HepG2 (cell line): ENCODE measurements around the gene TJP1. TPM values are rescaled to one million over a fixed set of nuclear protein-coding genes. Genes with fewer than 3 reads are reported as not detected.
A peak's percentile ranks its signal among the peaks of the same experiment; 100 is the strongest.

Experiments used
- ATAC-seq: fragments of 200-7000 bp; cut with Tn5 transposase; 3 replicates; pipeline ENCODE4 v1.9.1; 2020; ENCODE audit warnings: mild to moderate bottlenecking, moderate library complexity
- BruUV-seq: library from RNA; stranded (reverse); fragments of 400-500 nt; replicated peaks from 2 replicates; lab custom pipeline; 2021; lab: Mats Ljungman, UMichigan
- CTCF ChIA-PET: fragments of 300-600 bp; formaldehyde crosslinking; extraction: SDS; loops from one replicate; lab custom pipeline; 2021; ENCODE audit warnings: low total read pairs, inconsistent platforms, low intra/inter-chr PET ratio; lab: Yijun Ruan, JAX
- POLR2A ChIA-PET: fragments of 350-600 bp; sonication (Branson Sonifier 250); formaldehyde crosslinking; loops from one replicate; lab custom pipeline; 2020; ENCODE audit warnings: antibody characterized with exemption, inconsistent platforms; lab: Yijun Ruan, JAX
- DNase-seq: peaks from one replicate; pipeline ENCODE4 v3.0.0-alpha.2; 2015; ENCODE audit warnings: low spot score
- FAIRE-seq: peaks from 3 replicates; lab custom pipeline; 2011; peaks lifted over from hg19 to GRCh38; lab: Jason Lieb, UNC
- H2AFZ ChIP-seq: one replicate; pipeline ENCODE4 v1.6.1; 2011; ENCODE audit warnings: low read length, inconsistent platforms
- H3K27ac ChIP-seq: fragments of 300-600 bp; 3 replicates; pipeline ENCODE4 v1.8.0; 2011; ENCODE audit warnings: mixed run types, mild to moderate bottlenecking, mixed read lengths, low read length, inconsistent platforms; ENCODE audit not compliant: insufficient read depth; ENCODE audit errors: extremely low read length
- H3K27me3 ChIP-seq, 2 experiments: fragments of 200-600 bp in 1 of 2; 2 replicates in 1 of 2; 3 replicates in 1 of 2; pipeline versions ENCODE4 v1.6.0 to v1.8.0; 2011; ENCODE audit warnings: low read length in 2 of 2, mild to moderate bottlenecking in 2 of 2, moderate library complexity in 2 of 2, inconsistent platforms in 1 of 2; ENCODE audit not compliant: insufficient read depth in 2 of 2, control insufficient read depth in 1 of 2
- H3K36me3 ChIP-seq, 2 experiments: fragments of 200-600 bp in 1 of 2; replicated peaks in 1 of 2; 2 replicates in 1 of 2; 3 replicates in 1 of 2; pipeline versions ENCODE4 v1.5.1 to v1.8.0; 2011; ENCODE audit warnings: low read length in 2 of 2, inconsistent platforms in 1 of 2; ENCODE audit not compliant: insufficient read depth in 2 of 2, control insufficient read depth in 1 of 2
- H3K4me1 ChIP-seq: 2 replicates; pipeline ENCODE4 v1.5.1; 2012; ENCODE audit warnings: low read length, inconsistent platforms; ENCODE audit not compliant: insufficient read depth
- H3K4me2 ChIP-seq: 2 replicates; pipeline ENCODE4 v1.6.0; 2011; ENCODE audit warnings: low read depth, low read length, inconsistent platforms
- H3K4me3 ChIP-seq, 3 experiments: fragments of 200-600 bp in 1 of 3; sonication (generic), shearing (Covaris generic) in 1 of 3; replicated peaks in 1 of 3; 2 replicates each; pipeline ENCODE4 v1.5.1; 2011 to 2016; ENCODE audit warnings: low read length in 3 of 3, inconsistent platforms in 2 of 3, low read depth in 2 of 3, mild to moderate bottlenecking in 2 of 3, control low read depth in 1 of 3, mixed read lengths in 1 of 3; ENCODE audit not compliant: insufficient read depth in 1 of 3
- H3K79me2 ChIP-seq: one replicate; pipeline ENCODE4 v1.6.1; 2011; ENCODE audit warnings: low read length, inconsistent platforms; ENCODE audit not compliant: insufficient read depth
- H3K9ac ChIP-seq: 2 replicates; pipeline ENCODE4 v1.6.0; 2011; ENCODE audit warnings: mild to moderate bottlenecking, low read depth, low read length, inconsistent platforms; ENCODE audit not compliant: insufficient read depth
- H3K9me3 ChIP-seq: 2 replicates; pipeline ENCODE4 v1.5.1; 2012; ENCODE audit warnings: mild to moderate bottlenecking, low read length
- H4K20me1 ChIP-seq: 2 replicates; pipeline ENCODE4 v1.6.0; 2011; ENCODE audit warnings: inconsistent platforms, mild to moderate bottlenecking, low read length, moderate library complexity; ENCODE audit not compliant: insufficient read depth
- ATF4 ChIP-seq, 2 experiments: fragments of 450-650 bp in 1 of 2; sonication (generic) in 1 of 2; formaldehyde crosslinking; IDR thresholded peaks; 2 replicates each; pipeline versions ENCODE4 v1.5.0 to v1.8.0; 2020 to 2022; ENCODE audit warnings: mild to moderate bottlenecking in 1 of 2, missing genetic modification reagents in 1 of 2
- BCL3 ChIP-seq: sonication (generic); formaldehyde crosslinking; IDR thresholded peaks from 2 replicates; pipeline ENCODE4 v1.5.1; 2020; ENCODE audit warnings: mild to moderate bottlenecking, missing genetic modification reagents, moderate library complexity
- FOSL2 ChIP-seq: sonication (generic); formaldehyde crosslinking; IDR thresholded peaks from 2 replicates; pipeline ENCODE4 v1.4.0; 2020; ENCODE audit warnings: missing genetic modification reagents
- FOXJ3 ChIP-seq: sonication (generic); formaldehyde crosslinking; IDR thresholded peaks from 2 replicates; pipeline ENCODE4 v1.4.0; 2020; ENCODE audit warnings: missing genetic modification reagents, mild to moderate bottlenecking, borderline replicate concordance
- SRSF9 ChIP-seq: fragments of 200-400 bp; formaldehyde crosslinking; IDR thresholded peaks from 2 replicates; pipeline ENCODE4 v1.6.1; 2018; ENCODE audit warnings: borderline replicate concordance, mild to moderate bottlenecking, low read depth, low read length; ENCODE audit not compliant: insufficient read depth, poor library complexity, severe bottlenecking
- ZNF274 ChIP-seq: sonication (generic); formaldehyde crosslinking; IDR thresholded peaks from 2 replicates; pipeline ENCODE4 v1.5.1; 2020; ENCODE audit warnings: mild to moderate bottlenecking, missing genetic modification reagents
- WGBS: methylation state at CpG from one replicate; pipeline ENCODE4 v1.1.6; 2017; ENCODE audit warnings: low lambda C conversion rate; 5-methylcytosine and 5-hydroxymethylcytosine counted together
- in situ Hi-C: cut with HindIII; loops from 2 replicates; pipeline ENCODE4 v1.10.0; 2017; ENCODE audit warnings: low pct_unique_long_range_greater_than_20kb; ENCODE audit not compliant: extremely low pct_ligation_motif_present
- intact Hi-C: fragments of 100-400 bp; cut with micrococcal nuclease; formaldehyde crosslinking; loops from one replicate; pipeline ENCODE4 v1.10.0; 2022; ENCODE audit not compliant: unreplicated experiment
- polyA plus RNA-seq, 8 experiments: library from polyadenylated mRNA; depleted of rRNA in 3 of 8; stranded (reverse) in 7 of 8; unstranded in 1 of 8; fragments of >200 nt; fragmentation: Illumina TruSeq in 4 of 8; extraction: Trizol in 4 of 8; gene quantifications; 2 replicates each; pipeline versions ENCODE4 v1.2.1 to v1.2.3, GENCODE V29; 2011 to 2016; ENCODE audit warnings: low read depth in 4 of 8, missing spikeins in 1 of 8, mixed read lengths in 1 of 8; ENCODE audit not compliant: insufficient read depth in 1 of 8
- total RNA-seq, 5 experiments: library from RNA; depleted of rRNA; stranded (reverse); fragments of >200 nt; fragmentation: Illumina TruSeq; extraction: Trizol; gene quantifications; 2 replicates each; pipeline ENCODE4 v1.2.3, GENCODE V29; 2016; ENCODE audit warnings: low read depth in 1 of 5

Gene TJP1
- total and polyA plus RNA-seq, 2 of the 13 experiments (the other 11 are each of a cell fraction or from before 2014, with no cell fraction given), result 25.9 to 27.1 TPM

GRCh38 chr15:29774900-29775299 is 47.4 kb downstream of the TJP1 start:
- peak; percentile 21 for DNase-seq
- H3K27ac ChIP-seq, result no peak overlapping the region
- no peak overlapping the region for H2AFZ ChIP-seq
- no peak overlapping the region for H3K9ac ChIP-seq
- TF ChIP-seq ATF4 (CRISPR knock-in tag; IDR thresholded peaks at IDR 0.05), result 0 out of 4 replicates have a peak, but pooled peaks of 1 of the 2 experiments have one; percentile 14
- TF ChIP-seq FOSL2 (CRISPR knock-in tag), result peak; percentile 44; the same call in 1 of the 2 replicates
- no peak for TF ChIP-seq ZNF274 (CRISPR knock-in tag)
- no peak for TF ChIP-seq BCL3 (CRISPR knock-in tag)
- in situ Hi-C loops (no loop called here), intact Hi-C loops (loop anchor here (5.0 kb wide), 2 partner anchors 38 to 42 kb away; no protein-coding TSS in a partner anchor)
- WGBS, result 86% methylated on average over 6 of the region's 6 CpGs
- BruUV-seq, result no TSS peak
- H3K27me3 ChIP-seq, result no peaks in the 10 kb centered on the region
- peaks cover 39% of the 10 kb centered on the region for H3K4me1 ChIP-seq
- H3K4me2 ChIP-seq, result no peak overlapping the region
- H3K9me3 ChIP-seq, result no peaks in the 10 kb centered on the region
- peaks cover 35% of the 10 kb centered on the region for H3K79me2 ChIP-seq
- POLR2A ChIA-PET, result no interaction called here
- CTCF ChIA-PET, result no interaction called here
- peaks cover 2 to 12% of the 10 kb centered on the region in 2 experiments; a peak in 4 of 5 replicates for H3K36me3 ChIP-seq
- no peak for ATAC-seq
- no peak overlapping the region for H3K4me3 ChIP-seq
- FAIRE-seq, result no peak
- peaks cover 8% of the 10 kb centered on the region; the same call in 1 of the 2 replicates for H4K20me1 ChIP-seq

GRCh38 chr15:29773816-29774215 is 48.5 kb downstream of the TJP1 start:
- no TSS peak for BruUV-seq
- in situ Hi-C loops (no loop called here), intact Hi-C loops (no loop called here)
- FAIRE-seq, result no peak
- no peak overlapping the region for H3K27ac ChIP-seq
- peaks cover 8% of the 10 kb centered on the region; the same call in 1 of the 2 replicates for H4K20me1 ChIP-seq
- CTCF ChIA-PET, result no interaction called here
- no peak overlapping the region for H2AFZ ChIP-seq
- no peak for DNase-seq
- no peak overlapping the region for H3K9ac ChIP-seq
- no peaks in the 10 kb centered on the region for H3K9me3 ChIP-seq
- POLR2A ChIA-PET, result no interaction called here
- H3K27me3 ChIP-seq, result no peaks in the 10 kb centered on the region
- no peak overlapping the region for H3K4me3 ChIP-seq
- peaks cover 35% of the 10 kb centered on the region for H3K4me1 ChIP-seq
- 96% methylated on average over 1 of the region's 1 CpG for WGBS
- peaks cover 32% of the 10 kb centered on the region for H3K79me2 ChIP-seq
- no peak overlapping the region for H3K4me2 ChIP-seq
- no peak for ATAC-seq
- peaks cover 4 to 18% of the 10 kb centered on the region in 2 experiments; a peak in 4 of 5 replicates for H3K36me3 ChIP-seq
- TF ChIP-seq SRSF9 (no peak), FOXJ3 (CRISPR knock-in tag) (no peak)
- TF ChIP-seq, all 625 proteins: peak for 0
